Measurements from ENCODE around the gene HOTAIR.

GRCh38 chr12:54002278-54002914 lies 27.6 kb upstream of the HOTAIR start:
- TF ChIP-seq CTCF (IDR thresholded peaks at IDR 0.05) (no peak), POLR2A (IDR thresholded peaks at IDR 0.05) (no peak)
